Posterior cingulate gyrus (tissue), 11 donors: Measurements from ENCODE around the gene CEBPZOS.

Source experiments
- DNase-seq, 10 donors: peaks; one replicate each; pipeline versions ENCODE4 v3.0.0 to v3.0.0-alpha.2; 2020 to 2021; ENCODE audit warnings: mixed read lengths in 3 of 10
- intact Hi-C: fragments of 100-400 bp; cut with DNase I; formaldehyde crosslinking; loops from one replicate; pipeline ENCODE4 v1.15.1; 2023

CEBPZOS gene

DNA sequence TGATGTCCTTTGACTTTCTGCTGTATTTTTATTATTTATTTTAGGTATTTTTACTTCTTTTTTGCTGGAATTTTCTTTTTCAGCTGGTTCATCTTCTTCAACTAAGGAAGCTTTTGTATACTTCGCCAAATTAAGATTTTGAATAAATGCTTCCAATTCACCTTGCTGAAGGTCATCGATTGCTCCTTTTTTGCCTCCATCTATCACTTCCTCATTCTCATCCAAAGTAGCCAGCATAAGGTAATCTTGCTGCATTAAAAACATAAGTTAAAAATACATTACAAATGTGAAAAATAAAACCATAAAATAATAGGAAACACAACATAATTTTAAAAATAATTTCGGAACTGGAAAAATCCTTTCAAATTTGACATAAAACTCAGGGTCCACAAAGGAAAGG, 32.5 kb downstream of the CEBPZOS start:
- intact Hi-C loops, result no loop called here

GRCh38 chr2:37230581-37230980, 34.3 kb downstream of the CEBPZOS start:
- no peak for DNase-seq
- intact Hi-C loops, result loop anchor here (2.0 to 5.0 kb wide), 2 partner anchors 34 to 92 kb away; partner anchors contain the start of genes CEBPZOS and PRKD3

More for the DNA sequence above, 32.5 kb downstream of the CEBPZOS start:
- no peak for DNase-seq

DNA sequence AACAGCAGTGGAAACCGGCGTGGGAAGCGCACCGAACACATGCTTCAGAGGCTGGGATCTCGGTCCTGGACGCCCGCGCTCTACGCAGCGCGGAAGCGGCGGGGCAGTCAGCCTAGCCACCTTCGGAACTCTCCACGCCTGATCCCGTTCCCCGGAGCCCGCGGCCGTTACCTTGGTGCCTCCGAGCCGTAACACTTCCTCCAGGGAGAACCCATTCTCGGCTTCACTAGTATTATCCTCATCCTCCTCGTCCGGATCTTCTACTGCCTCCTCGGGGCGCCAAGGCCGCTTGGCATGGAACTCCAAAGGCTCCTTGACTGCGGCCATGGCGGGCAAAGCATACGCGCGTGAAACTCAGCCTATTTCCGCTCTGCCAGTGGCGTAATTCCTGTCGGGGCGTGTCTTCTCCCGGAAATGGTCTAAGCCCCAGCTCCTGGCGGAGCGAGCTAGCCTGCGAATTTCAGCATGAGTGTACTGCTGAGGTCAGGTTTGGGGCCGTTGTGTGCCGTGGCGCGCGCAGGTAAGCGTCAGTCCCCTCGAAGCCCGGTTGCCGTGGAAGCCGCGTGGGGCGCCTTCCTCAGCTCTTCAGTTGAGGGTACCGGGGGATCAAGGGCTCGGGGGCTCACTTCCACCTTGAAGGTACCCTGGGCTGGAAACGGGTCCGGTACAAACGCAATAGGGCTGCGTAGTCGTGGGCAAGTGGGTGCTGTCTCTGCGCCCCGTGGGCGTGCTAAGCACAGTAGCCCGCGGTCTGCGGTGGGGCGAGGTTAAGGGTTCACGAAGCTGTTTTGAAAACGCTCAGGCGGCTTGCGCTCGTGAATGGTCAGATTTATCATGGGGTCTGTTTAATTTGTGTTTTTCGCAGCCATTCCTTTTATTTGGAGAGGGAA, 35.2 kb downstream of the CEBPZOS start, which contains the start of the genes CEBPZ and NDUFAF7:
TSS of gene CEBPZ (minus strand) at position 356 of the 890 bp plus-strand sequence. CDS start at position 327, 29 bp downstream.
TSS of gene NDUFAF7 (plus strand) at position 418 of the 890 bp plus-strand sequence. CDS start at position 466, 48 bp downstream.
- intact Hi-C loops, result loop anchor here (2.0 to 5.0 kb wide), 2 partner anchors 35 to 91 kb away; partner anchors contain the start of genes CEBPZOS and PRKD3
- DNase-seq, result peak; percentile 84 to 98 (median 94)

GRCh38 chr2:37232131-37232933, 36.0 kb downstream of the CEBPZOS start:
- DNase-seq, result peak in 5 of 10 donors; percentile 15 to 85 (median 67)
- intact Hi-C loops, result loop anchor here (5.0 kb wide), 1 partner anchor 90 kb away; the partner anchor contains the start of gene PRKD3

DNA sequence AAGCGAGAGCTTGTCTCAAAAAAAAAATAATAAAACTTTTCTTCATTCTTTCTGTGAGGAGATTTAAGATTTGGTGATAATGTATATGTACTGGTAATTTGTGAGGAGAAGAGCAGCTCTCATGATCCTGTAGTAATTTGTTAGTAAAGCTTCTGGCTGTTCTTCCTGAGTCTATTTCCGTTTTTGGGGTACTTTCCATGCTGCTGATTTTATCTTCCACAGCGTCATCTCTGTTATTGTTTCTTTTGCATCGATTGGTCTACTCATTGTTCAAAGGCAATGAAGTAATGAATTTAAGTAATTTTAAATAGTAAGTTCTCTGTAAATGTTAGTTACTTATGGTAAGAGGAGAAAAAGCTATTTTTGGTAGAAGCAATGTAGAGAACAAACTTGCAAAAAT, 47.1 kb downstream of the CEBPZOS start:
- intact Hi-C loops, result no loop called here
- DNase-seq, result no peak

DNA sequence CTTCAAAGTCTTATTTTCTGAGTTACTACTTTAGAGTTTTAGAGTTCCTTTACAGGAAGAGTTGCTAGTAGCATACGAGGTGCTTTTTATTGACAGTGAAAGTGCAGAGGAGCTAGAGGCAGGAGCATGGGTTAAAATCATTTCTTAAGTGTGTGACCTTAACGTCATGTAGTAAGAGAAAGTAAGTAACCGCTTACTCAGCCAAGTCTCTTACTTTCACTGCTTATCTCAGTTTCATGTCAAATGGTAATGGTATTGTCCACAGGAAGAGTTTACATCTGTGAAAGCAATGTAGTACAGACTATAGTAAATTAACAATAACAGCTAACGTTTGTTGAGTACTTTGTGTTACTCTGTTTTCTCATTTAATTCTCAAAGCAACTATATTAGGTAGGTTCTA, 47.7 kb downstream of the CEBPZOS start:
- DNase-seq, result no peak
- intact Hi-C loops, result no loop called here

GRCh38 chr2:37244755-37245154, 48.5 kb downstream of the CEBPZOS start:
- no peak for DNase-seq
- intact Hi-C loops, result no loop called here

DNA sequence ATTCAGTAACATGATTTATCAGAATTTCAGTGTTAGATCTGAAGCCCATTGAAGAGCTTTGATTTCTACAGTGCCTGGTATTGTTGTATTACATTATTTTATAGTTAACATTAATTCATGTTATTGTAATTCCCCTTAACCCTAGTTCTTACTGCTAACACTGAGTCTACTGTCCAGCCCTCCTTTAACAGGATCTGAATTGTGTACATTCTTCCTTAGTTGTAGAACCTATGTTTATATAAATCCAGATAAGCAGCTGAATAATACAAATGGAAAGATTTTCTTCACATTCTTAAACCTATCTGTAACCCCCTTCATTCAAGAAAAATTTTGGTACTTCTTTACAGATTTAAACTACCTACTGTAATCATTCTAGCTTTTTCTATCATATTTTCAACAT, 49.9 kb downstream of the CEBPZOS start:
- DNase-seq, result no peak
- intact Hi-C loops, result no loop called here

GRCh38 chr2:37250869-37251740, 54.8 kb downstream of the CEBPZOS start:
- intact Hi-C loops, result no loop called here
- no peak for DNase-seq
